ENCODE data around the gene FAM83G.
"Not testable (repeated sequence)": the region's sequence is repeated elsewhere in the genome, so short reads cannot be mapped to it uniquely, and the experiment has no call there.

FAM83G gene

GRCh38 chr17:19023209-19023999 lies 18.8 kb upstream of the FAM83G start:
- DNase-seq (ENCODE audit: low read depth in 1 of 2, low spot score in 1 of 2) = no peak

DNA sequence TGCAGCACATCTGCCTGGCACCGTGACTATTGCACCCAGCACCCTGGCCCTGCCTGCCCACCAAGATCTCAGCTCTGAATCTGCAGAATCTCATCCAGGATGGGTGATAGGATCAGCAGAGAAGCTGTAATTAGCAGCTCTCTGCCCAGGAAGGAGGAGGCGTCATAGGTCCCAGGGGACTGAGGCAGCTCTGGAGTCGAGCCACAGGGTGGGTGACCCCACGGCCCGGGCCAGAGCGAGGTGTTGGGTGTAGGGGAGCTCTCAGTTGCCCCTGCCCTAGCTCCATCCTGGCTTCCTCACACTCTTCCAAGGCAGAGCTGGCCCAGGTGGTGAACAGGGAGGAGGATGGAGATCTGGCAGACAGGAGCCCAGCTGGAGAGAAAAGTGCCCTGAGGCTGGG lies 18.2 kb upstream of the FAM83G start:
- DNase-seq (ENCODE audit: low read depth in 1 of 2, low spot score in 1 of 2) = no peak

DNA sequence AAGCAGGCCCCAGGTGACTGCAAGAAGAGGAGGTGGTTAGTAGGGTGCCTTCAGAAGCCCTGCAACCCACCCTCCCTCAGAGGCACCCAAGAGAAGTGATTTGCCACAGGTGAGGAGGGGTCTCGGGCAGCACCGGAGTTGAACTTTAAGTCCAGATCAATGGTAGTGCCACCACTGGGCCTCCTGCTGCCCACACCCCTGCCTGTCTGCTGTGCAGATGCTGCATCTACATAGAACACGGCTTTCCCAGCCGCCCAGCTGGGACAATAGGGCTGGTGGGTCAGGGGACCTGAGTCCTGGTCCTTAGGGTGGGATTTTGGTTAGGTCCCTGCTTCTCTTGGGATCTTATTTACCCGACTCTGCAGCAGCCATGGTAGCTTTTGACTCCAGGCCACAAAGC lies 17.6 kb upstream of the FAM83G start:
- DNase-seq (ENCODE audit: low read depth in 1 of 2, low spot score in 1 of 2) = no peak

- DNase-seq (ENCODE audit: low read depth in 1 of 2, low spot score in 1 of 2) = no peak
Observed at GRCh38 chr17:19021622-19022083, 17.1 kb upstream of the FAM83G start.

- DNase-seq (ENCODE audit: low read depth in 1 of 2, low spot score in 1 of 2) = not testable (repeated sequence)
Observed at GRCh38 chr17:19021011-19021621, 16.6 kb upstream of the FAM83G start.

- no peak for DNase-seq (ENCODE audit: low read depth in 1 of 2, low spot score in 1 of 2)
Observed at GRCh38 chr17:19020016-19020415, 15.5 kb upstream of the FAM83G start.

GRCh38 chr17:19019041-19019941 lies 14.7 kb upstream of the FAM83G start:
- DNase-seq (ENCODE audit: low read depth in 1 of 2, low spot score in 1 of 2) = no peak

- DNase-seq (ENCODE audit: low read depth in 1 of 2, low spot score in 1 of 2) = no peak
Observed at GRCh38 chr17:19018600-19018950, 14.0 kb upstream of the FAM83G start.

GRCh38 chr17:19017804-19018599 lies 13.4 kb upstream of the FAM83G start:
- no peak for DNase-seq (ENCODE audit: low read depth in 1 of 2, low spot score in 1 of 2)

DNA sequence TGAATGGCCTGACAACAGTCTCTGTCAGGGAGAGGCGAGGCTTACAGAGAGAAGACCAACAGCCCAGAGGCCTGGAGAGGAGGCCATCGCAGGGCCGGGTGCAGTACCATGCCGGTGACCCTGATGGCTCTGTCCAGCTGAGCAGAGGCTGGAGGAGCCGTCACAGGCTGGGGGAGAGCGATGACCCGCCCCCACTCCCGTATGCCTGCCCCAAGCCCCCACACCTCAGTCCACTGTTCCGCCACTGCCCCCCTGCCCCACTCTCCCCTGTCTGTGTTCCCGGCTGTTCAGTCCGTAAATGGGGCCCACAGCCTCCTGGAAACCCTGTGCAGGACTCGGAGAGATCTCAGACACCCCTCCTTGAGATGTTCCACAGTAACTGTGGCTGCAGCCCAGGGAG lies 12.8 kb upstream of the FAM83G start:
- DNase-seq (ENCODE audit: low read depth in 1 of 2, low spot score in 1 of 2) = no peak

DNA sequence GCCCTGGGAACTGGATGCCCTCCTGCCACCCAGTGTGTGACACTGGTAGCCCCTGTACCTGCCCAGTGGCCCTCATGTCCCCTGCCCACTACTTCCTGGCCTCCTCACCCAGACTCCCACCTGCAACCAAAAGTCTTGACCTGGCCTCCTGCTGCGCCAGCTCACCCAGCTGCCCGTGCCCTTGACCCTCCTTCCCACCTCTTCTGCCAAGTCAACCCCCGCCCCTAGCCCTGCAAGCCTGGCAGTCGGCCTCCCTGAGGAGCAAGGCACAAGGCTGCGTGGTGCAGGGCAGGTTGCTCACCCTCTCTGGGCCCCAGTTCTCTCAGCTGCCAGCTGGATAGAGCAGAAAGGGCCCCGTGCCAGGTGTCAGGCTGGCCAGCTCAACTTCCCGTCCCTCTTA lies 12.3 kb upstream of the FAM83G start:
- DNase-seq (ENCODE audit: low read depth in 1 of 2, low spot score in 1 of 2) = no peak

DNA sequence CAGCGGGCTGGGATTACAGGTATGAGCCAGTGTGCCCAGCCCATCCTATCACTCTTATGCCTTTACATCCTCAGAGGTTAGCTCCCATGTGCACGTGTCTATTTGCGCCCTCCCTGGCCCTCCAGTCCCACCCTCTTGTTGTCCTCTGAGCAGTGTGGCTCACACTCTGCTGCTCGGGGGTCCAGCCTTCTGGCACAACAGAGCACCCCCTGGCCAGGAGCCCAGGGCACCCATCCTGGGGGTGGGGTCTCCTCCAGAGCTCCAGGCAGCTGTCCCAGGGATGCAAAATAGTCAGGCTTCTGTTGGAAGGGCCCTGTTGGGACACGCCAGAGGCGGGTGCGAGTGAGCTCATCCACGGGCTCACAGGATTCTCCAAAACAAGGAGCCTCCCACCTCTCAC lies 11.7 kb upstream of the FAM83G start:
- DNase-seq (ENCODE audit: low read depth in 1 of 2, low spot score in 1 of 2) = no peak

DNA sequence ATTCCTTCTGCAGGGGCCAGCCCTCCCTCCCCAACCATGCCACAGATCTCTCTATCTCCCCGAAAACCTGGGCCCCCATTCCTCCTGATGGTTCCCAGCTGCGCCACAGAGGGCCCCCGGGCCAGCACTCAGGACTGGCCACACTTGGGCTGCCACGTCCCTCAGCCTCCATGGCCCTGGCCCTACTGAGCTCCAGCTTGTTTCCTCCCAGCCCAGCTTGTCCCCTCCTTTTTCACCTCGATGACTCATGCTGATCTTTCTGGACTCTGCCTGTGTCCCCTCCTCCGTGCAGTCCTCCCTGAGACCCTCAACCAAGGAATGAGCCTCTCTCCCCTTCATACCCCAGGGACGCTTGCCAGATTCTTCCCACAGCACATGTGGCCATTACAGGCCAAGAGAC lies 10.9 kb upstream of the FAM83G start:
- DNase-seq (ENCODE audit: low read depth in 1 of 2, low spot score in 1 of 2) = no peak

- no peak for DNase-seq (ENCODE audit: low read depth in 1 of 2, low spot score in 1 of 2)
Observed at GRCh38 chr17:19014628-19015215, 10.2 kb upstream of the FAM83G start.

DNA sequence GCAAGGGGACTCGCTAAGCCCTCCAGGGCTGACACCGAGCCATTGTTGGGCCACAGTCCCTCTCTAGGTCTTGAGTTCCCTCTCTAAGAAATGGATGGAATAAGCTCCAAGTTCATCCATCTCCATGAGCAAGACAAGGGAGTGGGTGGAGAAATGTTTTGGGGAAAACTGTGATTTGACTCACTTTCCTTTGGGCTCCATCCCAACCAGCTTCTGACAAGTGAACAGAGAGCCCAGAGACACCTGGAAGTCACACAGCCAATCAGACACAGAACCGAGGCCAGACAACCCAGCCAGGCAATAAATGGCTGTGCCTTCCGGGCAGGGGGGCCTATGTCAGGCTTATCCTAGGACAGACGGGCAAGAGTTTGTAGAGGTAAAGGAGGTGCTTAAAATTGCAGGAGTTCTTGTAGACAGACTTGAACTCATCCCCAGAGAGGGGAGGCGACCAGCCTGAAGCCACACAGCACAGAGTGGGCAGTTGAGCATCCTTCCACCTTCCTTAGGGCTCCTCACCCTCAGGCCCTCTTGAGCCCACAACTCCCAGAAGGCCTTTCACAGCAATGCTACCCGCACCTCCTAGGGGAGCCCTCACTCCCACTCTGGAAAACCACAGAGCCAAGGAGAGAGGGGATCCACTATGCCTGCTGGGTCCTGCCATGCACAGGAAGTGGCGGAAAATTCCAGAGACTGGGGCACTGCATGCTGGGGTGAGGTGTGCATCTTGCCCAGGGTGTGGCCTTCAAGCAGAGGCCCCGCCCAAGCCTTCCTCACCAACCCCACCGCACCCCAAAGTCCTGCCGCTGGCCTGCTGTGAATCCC lies 9.5 kb upstream of the FAM83G start:
- DNase-seq (ENCODE audit: low read depth in 1 of 2, low spot score in 1 of 2) = no peak

- DNase-seq (ENCODE audit: low read depth in 1 of 2, low spot score in 1 of 2) = no peak
Observed at GRCh38 chr17:19013226-19013625, 8.7 kb upstream of the FAM83G start.

DNA sequence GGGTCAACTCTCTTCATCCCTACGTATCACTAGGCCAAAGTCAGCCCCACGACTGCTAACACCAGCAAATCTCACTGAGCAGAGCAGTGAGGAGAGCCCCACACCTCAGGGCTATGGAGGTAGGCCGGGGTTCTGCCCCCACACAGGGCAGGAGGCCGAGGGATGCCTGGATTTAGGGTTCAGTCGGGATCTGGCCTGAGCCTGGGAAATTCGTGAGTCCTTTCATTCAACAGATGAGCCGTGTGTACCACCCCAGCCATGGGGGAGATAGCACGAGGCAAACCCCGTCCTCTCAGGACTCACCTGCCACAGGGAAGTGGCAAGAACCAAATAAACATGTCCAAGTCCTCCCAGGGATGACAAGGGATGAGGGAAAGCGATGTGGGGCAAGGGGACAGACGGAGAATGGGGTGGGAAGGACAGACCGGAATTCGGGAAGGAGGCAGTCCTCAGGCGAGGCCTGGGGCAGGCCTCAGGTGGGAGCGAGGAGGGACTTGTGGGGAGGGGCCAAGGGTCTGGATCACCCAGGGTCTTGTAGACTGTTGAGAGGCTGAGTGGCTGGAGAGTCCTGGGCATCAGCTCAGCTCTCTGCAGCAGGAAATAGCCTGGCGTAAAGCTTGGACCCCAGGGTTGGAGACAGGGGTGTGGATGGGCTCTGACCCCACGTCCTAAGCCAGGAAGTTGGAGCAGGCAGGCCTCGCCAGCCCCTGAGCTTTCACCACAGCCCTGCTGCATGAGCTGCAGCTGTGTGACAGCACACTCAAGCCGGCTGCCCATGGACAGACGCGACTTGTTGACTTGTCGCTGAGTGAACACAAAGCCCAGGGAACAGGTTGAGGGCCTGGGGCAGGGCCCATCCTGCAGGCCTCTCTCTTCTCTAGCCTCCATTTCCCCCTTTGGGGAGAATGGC lies 7.9 kb upstream of the FAM83G start:
- no peak for DNase-seq (ENCODE audit: low read depth in 1 of 2, low spot score in 1 of 2)

DNA sequence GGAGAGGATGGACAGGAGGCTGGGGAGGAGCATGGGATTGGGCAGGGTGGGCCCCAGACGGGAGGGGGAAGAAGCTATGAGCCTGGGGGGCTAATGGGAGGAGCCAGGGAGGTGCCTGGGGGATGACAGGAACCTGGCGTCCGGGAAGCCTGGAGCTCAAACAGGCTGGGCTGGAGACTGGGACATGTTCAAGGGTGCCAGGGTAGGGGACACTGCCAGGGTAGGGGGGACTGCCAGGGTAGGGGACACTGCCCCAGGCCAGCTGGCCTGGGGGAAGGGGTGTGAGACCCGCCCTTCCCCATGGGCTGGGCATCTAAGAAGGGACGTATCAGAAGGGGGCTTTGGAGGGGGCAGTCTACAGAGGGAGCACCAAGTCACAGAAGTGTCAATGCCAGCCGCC lies 7.0 kb upstream of the FAM83G start:
- no peak for DNase-seq (ENCODE audit: low read depth in 1 of 2, low spot score in 1 of 2)

All from activated T-helper 1 cell treated with anti-CD3 and anti-CD28 coated beads, Interleukin-2, amount 50 U/mL, for 16 hours (primary cell).